Sigmoid colon (tissue), 7 donors: ENCODE results near the gene SUMO3. TPM values are rescaled to one million over a fixed set of nuclear protein-coding genes. Genes with fewer than 3 reads are reported as not detected.

Source experiments
- DNase-seq: peaks from one replicate; pipeline ENCODE4 v3.0.0-alpha.2; 2019
- H3K27ac ChIP-seq, 4 donors: fragments of 200-600 bp; sonication (generic); one replicate each; pipeline ENCODE4 v1.5.1; 2016 to 2019; ENCODE audit warnings: mild to moderate bottlenecking in 1 of 4
- H3K27me3 ChIP-seq, 3 donors: fragments of 200-600 bp; sonication (generic); one replicate each; pipeline ENCODE4 v1.5.1; 2019; ENCODE audit warnings: mild to moderate bottlenecking in 1 of 3
- H3K36me3 ChIP-seq, 4 donors: fragments of 200-600 bp; sonication (generic); one replicate each; pipeline ENCODE4 v1.5.1; 2016 to 2019
- H3K4me1 ChIP-seq, 4 donors: fragments of 200-600 bp; sonication (generic); one replicate each; pipeline ENCODE4 v1.5.1; 2017 to 2019
- H3K4me3 ChIP-seq, 4 donors: fragments of 200-600 bp; sonication (generic); one replicate each; pipeline ENCODE4 v1.5.1; 2017 to 2019; ENCODE audit warnings: mild to moderate bottlenecking in 2 of 4, moderate library complexity in 1 of 4
- H3K9me3 ChIP-seq, 4 donors: fragments of 200-600 bp in 3 of 4; sonication (generic) in 3 of 4; one replicate each; pipeline versions ENCODE4 v1.5.1 to v1.6.1; 2013 to 2019
- CTCF ChIP-seq, 4 experiments: fragments of 450-650 bp in 3 of 4; fragments of 200-600 bp in 1 of 4; IDR thresholded peaks; one replicate each; pipeline ENCODE4 v1.5.1; 2016 to 2019; ENCODE audit warnings: antibody characterized with exemption in 4 of 4, mild to moderate bottlenecking in 3 of 4, moderate library complexity in 2 of 4
- EP300 ChIP-seq, 4 donors: sonication (generic); formaldehyde crosslinking; IDR thresholded peaks; one replicate each; pipeline ENCODE4 v1.6.1; 2017; ENCODE audit warnings: antibody characterized with exemption in 4 of 4
- POLR2A ChIP-seq, 2 donors: fragments of 450-650 bp; IDR thresholded peaks; one replicate each; pipeline ENCODE4 v1.6.1; 2016; ENCODE audit warnings: antibody characterized with exemption in 2 of 2, mild to moderate bottlenecking in 2 of 2, moderate library complexity in 2 of 2
- POLR2AphosphoS5 ChIP-seq, 4 donors: sonication (generic); formaldehyde crosslinking; IDR thresholded peaks; one replicate each; pipeline ENCODE4 v1.6.1; 2017; ENCODE audit warnings: antibody characterized with exemption in 4 of 4
- WGBS, 2 donors: extraction: QIAGEN DNeasy Blood & Tissue Kit; methylation state at CpG; one replicate each; pipeline ENCODE4 v1.1.7; 2013; 5-methylcytosine and 5-hydroxymethylcytosine counted together
- intact Hi-C: fragments of 100-400 bp; cut with DNase I; formaldehyde crosslinking; loops from one replicate; pipeline ENCODE4 v1.15.1; 2023
- polyA plus RNA-seq, 3 donors: library from polyadenylated mRNA; stranded (reverse); fragments of 200-250 nt; gene quantifications; one replicate each; pipeline ENCODE4 v1.2.3, GENCODE V29; 2013
- total RNA-seq, 4 donors: library from RNA; depleted of rRNA; stranded (reverse); fragments of >200 nt; gene quantifications; one replicate each; pipeline ENCODE4 v1.1.0, GENCODE V29; 2016
- donor health status: healthy with polysubstance abuse.
- donor health status: Bipolar disorder and iron deficiency.
- donor health status: healthy.

Gene SUMO3
- total and polyA plus RNA-seq, 7 donors, result 52.4 to 104 (median 60.1) TPM

- intact Hi-C loops, result no loop called here
- H3K4me1 ChIP-seq, result peaks cover 0 to 23% (median 19%) of the 10 kb centered on the region in 4 donors
- no peak overlapping the region for H3K4me3 ChIP-seq
- H3K27ac ChIP-seq, result no peak overlapping the region
- peaks cover 0 to 10% (median 0%) of the 10 kb centered on the region in 3 donors for H3K27me3 ChIP-seq
- H3K9me3 ChIP-seq, result no peaks in the 10 kb centered on the region
- H3K36me3 ChIP-seq, result peaks cover 14 to 58% (median 31%) of the 10 kb centered on the region in 4 donors
- no peak for TF ChIP-seq EP300 (IDR thresholded peaks at IDR 0.05)
- no peak for TF ChIP-seq CTCF (IDR thresholded peaks at IDR 0.05)
- TF ChIP-seq POLR2AphosphoS5 (IDR thresholded peaks at IDR 0.05), result no peak
- no peak for TF ChIP-seq POLR2A (IDR thresholded peaks at IDR 0.05)
- no peak for DNase-seq
- 46 to 89% methylated on average over 36 of the region's 36 CpGs for WGBS, 2 donors
Observed at GRCh38 chr21:44848821-44849521, 31.1 kb upstream of the SUMO3 start.

- Histone ChIP-seq H3K4me3 (no peak overlapping the region), H3K27ac (no peak overlapping the region), H3K27me3 (peaks cover 0 to 25% (median 0%) of the 10 kb centered on the region in 3 donors), H3K36me3 (peaks cover 14 to 42% (median 24%) of the 10 kb centered on the region in 4 donors), H3K9me3 (no peaks in the 10 kb centered on the region), H3K4me1 (peaks cover 0 to 23% (median 19%) of the 10 kb centered on the region in 4 donors)
- intact Hi-C loops, result no loop called here
- no peak for DNase-seq
- 88 to 90% methylated on average over 24 of the region's 24 CpGs for WGBS, 2 donors
- TF ChIP-seq CTCF (IDR thresholded peaks at IDR 0.05) (no peak), POLR2AphosphoS5 (IDR thresholded peaks at IDR 0.05) (no peak), EP300 (IDR thresholded peaks at IDR 0.05) (no peak), POLR2A (IDR thresholded peaks at IDR 0.05) (no peak)
Observed at GRCh38 chr21:44847261-44848056, 29.6 kb upstream of the SUMO3 start.

GRCh38 chr21:44846485-44847260, 28.8 kb upstream of the SUMO3 start:
- peak; percentile 89 for DNase-seq
- Histone ChIP-seq H3K4me3 (peak overlapping the region in 2 of 4 donors; percentile 37 to 42), H3K4me1 (peaks cover 0 to 23% (median 19%) of the 10 kb centered on the region in 4 donors), H3K36me3 (peaks cover 14 to 35% (median 24%) of the 10 kb centered on the region in 4 donors), H3K27ac (peak overlapping the region in 1 of 4 donors; percentile 54), H3K27me3 (peaks cover 0 to 27% (median 0%) of the 10 kb centered on the region in 3 donors), H3K9me3 (no peaks in the 10 kb centered on the region)
- no peak for TF ChIP-seq POLR2A (IDR thresholded peaks at IDR 0.05)
- peak in 3 of 4 donors; percentile 23 to 59 (median 39) for TF ChIP-seq POLR2AphosphoS5 (IDR thresholded peaks at IDR 0.05)
- no peak for TF ChIP-seq CTCF (IDR thresholded peaks at IDR 0.05)
- TF ChIP-seq EP300 (IDR thresholded peaks at IDR 0.05), result no peak
- intact Hi-C loops, result no loop called here
- WGBS, 2 donors, result 34 to 40% methylated on average over 27 of the region's 27 CpGs

- intact Hi-C loops, result no loop called here
- H3K27ac ChIP-seq, result peak overlapping the region in 2 of 4 donors; percentile 12 to 54
- 14 to 25% methylated on average over 1 of the region's 1 CpG for WGBS, 2 donors
Observed at GRCh38 chr21:44846224-44846484, 28.3 kb upstream of the SUMO3 start.

More at GRCh38 chr21:44846224-44846484, 28.3 kb upstream of the SUMO3 start:
- Histone ChIP-seq H3K4me1 (peaks cover 0 to 23% (median 19%) of the 10 kb centered on the region in 4 donors), H3K36me3 (peaks cover 14 to 29% (median 23%) of the 10 kb centered on the region in 4 donors), H3K9me3 (no peaks in the 10 kb centered on the region), H3K27me3 (peaks cover 0 to 27% (median 0%) of the 10 kb centered on the region in 3 donors), H3K4me3 (peak overlapping the region in 3 of 4 donors; percentile 27 to 42 (median 37))
- DNase-seq, result no peak
- TF ChIP-seq CTCF (IDR thresholded peaks at IDR 0.05), result peak in 1 of 4 experiments; percentile 4
- TF ChIP-seq POLR2A (IDR thresholded peaks at IDR 0.05), result no peak
